GM12873 (cell line): ENCODE results near the gene SORCS3.

ENCODE experiments used
- CTCF ChIP-seq: IDR thresholded peaks from 2 replicates; pipeline ENCODE4 v1.5.1; 2012; ENCODE audit warnings: low read depth, mild to moderate bottlenecking, moderate library complexity, low read length, control low read depth; ENCODE audit not compliant: insufficient read depth; ENCODE audit errors: missing control alignments

The SORCS3 gene

DNA sequence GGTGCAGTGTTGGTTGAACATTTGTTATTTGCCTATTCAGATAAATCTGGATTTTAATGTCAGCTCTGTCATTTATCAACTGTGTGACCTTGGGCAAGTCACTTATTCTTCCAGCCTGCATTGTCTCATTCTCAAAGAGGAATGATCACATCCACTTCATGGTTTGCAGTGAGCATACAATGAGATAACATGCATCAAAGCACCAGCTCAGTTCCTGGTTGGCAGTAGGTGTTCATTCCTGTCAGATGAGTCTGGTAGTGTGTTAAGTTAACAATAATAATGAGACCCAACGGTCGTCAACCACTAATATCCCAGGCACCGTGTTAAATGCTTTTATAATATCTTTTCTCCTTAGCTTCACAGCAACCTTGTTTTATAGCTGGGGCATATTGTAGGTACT lies 137.3 kb downstream of the SORCS3 start:
- no peak for TF ChIP-seq CTCF

DNA sequence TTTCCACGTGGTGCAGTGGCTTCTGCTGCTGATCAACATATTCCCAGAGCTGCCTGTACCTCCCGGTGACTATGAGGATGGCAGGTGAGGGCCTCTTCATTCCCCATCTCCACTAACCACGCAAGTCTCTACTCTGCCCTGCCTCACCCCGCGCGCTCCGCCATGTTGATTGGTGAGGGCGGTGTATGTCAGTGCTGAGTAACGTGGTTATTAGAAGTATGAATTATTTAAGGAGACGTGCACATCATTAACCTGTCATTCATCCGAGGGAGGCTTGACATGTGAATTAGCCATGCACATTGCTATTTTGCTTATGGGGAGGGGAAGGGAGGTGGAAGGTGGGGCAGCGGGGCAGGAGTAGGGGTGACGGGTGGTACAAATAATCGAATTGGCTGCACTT lies 138.6 kb downstream of the SORCS3 start:
- no peak for TF ChIP-seq CTCF

DNA sequence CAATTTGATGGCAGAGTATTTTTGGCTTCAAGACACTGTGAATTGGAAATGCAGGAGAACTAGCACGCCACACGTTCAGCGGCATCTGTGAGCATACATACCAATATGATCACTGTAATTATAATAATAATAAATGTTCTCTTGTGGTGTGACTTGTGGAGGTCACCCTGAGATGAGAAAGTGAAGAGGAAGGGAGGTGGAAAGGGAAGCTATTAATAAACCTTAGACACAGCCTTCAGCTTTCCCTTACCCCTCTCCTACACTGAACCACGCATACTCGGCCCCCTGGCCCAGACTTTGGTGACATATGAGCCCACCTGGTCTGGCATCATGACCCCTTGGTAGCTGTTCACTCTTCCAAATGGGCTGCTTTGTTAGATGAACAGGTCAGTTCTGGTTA lies 139.1 kb downstream of the SORCS3 start:
- TF ChIP-seq CTCF: no peak

DNA sequence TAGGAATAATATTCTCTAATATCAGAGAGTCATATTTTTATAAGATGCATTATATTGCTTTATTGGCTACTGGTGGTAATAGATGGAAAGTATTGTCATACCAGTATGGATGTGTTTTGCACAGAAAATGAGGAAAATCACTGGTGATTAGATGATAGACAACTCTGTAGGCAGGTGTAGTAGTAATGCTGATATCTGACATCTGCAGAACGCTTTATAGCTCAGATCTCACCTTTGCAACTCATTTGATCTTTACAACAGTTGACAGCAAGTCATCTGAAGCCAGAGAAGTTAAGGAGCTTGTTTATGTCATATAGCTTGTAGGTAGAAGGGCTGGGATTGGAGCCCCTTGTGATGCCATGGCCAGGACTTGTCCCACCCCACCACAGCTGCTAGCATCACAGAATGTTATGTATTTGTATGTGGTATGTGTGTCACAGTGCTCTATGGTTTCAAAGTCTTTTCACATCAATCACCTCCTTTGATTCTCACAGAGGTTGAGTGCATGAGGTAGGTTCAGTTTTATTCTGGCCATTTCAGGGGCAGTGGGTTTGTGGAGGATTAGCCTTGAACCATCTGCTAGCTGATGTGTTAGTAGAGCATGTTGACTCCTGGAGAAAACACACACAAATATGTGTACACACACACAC lies 140.0 kb downstream of the SORCS3 start:
- TF ChIP-seq CTCF: no peak

DNA sequence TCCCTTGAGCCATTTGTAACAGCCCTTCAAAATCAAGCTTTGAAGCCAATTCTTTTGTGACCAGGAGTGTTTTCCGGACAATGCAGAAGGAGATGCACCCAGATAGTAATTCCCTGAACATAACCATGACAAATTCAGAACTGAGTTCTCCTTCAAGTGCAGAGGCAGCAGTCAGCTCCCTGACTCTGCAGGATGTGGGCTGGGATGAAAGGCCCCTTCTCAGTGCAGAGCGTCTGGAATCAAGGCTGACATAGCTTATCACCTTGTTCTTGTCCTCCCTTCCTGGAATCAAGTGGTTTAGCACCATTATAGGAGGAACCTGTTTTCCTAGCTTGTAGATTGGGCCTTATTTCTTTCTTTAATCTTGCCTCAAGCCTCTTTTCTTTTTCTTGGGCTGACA lies 143.4 kb downstream of the SORCS3 start:
- no peak for TF ChIP-seq CTCF

DNA sequence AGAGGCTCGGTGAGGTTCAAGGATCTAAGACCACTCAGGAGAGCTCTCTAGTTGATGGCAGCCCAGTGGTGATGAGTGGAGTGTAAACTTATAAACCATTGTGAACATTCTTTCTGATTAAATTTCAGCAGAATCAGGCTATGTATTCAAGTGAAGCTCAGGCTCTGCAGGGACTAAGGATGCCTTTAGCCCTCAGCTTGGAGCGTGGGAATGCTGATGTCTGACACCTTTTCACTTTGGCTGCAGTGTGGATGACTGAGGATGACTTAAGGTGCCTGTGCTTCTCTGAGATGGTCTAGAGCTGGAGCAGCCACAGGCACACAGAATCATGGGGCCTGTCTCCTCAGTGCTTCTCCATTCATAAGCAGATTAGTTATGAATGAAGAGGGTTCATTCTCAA lies 150.4 kb downstream of the SORCS3 start:
- TF ChIP-seq CTCF: no peak

- no peak for TF ChIP-seq CTCF
These were observed 154.3 kb downstream of the SORCS3 start for GRCh38 chr10:104795411-104795810.
